Stimulated activated CD4-positive, alpha-beta T cell treated with anti-CD3 and anti-CD28 coated beads, Interleukin-1b, Interleukin-23, amount 100 ng/mL, for 24 hours (primary cell): ENCODE data around the gene GNG3.

Source experiments
- DNase-seq, 4 experiments: peaks; one replicate each; pipeline ENCODE4 v3.0.0-alpha.2; 2020; ENCODE audit warnings: low read depth in 4 of 4, low spot score in 1 of 4

Gene GNG3

GRCh38 chr11:62755086-62755615 lies 47.7 kb downstream of the GNG3 start:
- DNase-seq, result no peak

DNA sequence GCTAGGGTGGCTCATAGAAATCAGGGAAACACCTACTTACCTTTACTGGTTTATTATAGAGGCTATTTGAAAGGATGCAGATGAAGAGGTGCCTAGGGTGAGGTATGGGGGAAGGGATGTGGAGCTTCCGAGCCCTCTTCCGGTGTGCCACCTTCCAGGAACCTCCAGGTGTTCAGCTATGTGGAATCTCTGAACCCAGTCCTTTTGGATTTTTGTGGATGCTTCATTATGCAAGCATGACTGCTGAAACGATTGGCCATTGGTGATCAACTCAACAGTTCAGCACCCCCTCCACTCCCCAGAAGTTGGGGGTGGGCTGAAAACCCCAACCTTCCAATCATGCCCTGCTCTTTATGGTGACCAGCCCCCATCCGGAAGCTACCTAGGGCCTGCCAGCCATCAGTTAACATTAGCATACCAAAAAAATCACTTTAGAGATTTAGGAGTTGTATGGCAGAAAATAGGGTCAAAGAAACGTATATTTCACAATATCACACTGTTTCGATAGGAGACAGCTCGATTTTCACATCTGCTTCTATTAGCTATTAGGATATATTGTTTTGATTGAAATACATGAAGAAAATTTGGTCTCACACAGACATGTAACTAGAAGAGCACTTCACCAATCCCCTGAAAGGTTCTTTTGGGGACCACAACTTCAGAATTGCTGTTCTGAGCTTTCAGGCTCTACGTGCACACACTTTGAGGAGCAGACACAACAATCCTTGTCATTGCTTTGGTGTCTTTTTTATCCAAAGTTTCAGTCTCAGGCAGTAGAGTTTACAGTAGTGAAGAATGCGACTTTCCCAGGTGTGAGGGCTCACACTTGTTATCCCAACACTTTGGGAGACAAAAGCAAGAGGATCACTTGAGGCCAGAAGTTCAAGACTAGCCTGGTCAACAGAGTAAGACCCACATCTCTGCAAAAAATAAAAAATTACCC lies 50.6 kb downstream of the GNG3 start:
- no peak for DNase-seq
